GDM1 (cell line): ENCODE measurements around the gene LGALS7B.
"Not testable (repeated sequence)": the region's sequence is repeated elsewhere in the genome, so short reads cannot be mapped to it uniquely, and the experiment has no call there.

Experiments used
- DNase-seq: peaks from one replicate; lab custom pipeline; 2025; lab: John Stamatoyannopoulos, UW

The LGALS7B gene

DNA sequence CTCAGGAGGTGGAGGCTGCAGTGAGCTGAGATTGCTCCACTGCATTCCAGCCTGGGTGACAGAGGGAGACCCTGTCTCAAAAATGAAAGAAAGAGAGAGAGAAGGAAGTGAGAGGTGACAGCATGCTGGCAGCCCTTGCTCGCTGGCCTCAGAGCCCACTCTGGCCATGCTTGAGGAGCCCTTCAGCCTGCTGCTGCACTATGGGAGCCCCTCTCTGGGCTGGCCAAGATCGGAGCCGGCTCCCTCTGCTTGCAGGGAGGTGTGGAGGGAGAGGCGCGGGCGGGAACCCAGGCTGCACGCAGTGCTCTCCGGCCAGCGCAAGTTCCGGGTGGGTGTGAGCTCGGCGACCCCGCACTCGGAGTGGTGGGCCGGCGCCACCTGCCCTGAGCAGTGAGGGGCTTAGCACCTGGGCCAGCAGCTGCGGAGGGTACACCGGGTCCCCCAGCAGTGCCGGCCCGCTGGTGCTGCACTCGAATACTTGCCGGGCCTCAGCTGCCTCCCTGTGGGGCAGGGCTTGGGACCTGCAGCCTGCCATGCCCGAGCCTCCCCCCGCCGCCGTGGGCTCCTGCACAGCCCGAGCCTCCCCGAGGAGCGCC, 32.3 kb downstream of the LGALS7B start:
- not testable (repeated sequence) for DNase-seq

DNA sequence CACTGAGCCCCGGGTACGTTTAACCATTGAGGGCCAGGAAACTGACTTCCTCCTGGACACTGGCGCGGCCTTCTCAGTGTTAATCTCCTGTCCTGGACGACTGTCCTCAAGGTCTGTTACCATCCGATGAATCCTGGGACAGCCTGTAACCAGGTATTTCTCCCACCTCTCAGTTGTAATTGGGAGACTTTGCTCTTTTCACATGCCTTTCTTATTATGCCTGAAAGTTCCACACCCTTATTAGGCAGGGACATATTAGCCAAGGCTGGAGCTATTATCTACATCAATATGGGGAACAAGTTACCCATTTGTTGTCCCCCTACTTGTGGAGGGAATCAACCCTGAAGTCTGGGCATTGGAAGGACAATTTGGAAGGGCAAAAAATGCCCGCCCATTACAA, 36.9 kb downstream of the LGALS7B start:
- DNase-seq = not testable (repeated sequence)

DNA sequence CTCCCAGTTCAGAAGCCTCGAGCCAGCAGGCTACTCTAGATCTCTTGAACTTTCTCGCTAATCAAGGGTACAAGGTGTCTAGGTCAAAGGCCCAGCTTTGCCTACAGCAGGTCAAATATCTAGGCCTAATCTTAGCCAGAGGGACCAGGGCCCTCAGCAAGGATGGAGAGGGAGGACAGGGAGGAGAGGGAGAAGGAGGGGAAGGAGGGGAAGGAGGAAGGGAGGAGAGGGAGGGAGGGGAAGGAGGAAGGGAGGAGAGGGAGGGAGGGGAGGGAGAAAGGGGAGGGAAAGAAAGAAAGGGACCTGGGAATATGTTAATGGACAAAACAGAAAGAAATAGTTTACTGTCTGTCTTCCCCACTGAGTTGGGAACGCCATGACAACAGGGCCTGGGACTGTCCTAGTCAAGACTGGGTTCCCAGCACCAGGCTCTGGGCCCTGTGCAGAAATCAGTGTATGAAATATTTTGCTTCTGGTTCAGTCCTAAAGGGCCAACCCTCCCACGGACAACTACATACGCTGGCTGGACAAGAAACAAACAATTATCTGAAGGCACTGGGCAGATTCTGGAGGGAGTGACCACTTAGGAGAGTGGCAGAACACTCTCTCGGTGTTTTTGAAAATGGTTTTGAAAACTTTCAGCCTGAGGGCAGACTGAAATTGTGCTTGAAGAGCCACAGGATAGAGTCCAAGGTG, 38.0 kb downstream of the LGALS7B start:
- no peak for DNase-seq

DNA sequence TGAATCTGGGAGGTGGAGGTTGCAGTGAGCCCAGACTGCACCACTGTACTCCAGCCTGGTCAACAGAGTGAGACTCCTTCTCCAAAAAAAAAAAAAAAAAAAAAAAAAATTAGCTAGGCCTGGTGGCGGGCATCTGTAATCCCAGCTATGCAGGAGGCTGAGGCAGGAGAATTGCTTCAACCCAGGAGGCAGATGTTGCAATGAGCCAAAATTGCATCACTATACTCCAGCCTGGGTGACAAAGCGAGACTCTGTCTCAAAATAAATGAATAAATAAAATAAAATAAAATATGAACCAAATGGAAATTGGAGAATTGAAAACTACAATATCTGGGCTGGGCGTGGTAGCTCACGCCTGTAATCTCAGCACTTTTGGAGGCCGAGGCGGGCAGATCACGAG, 40.2 kb downstream of the LGALS7B start:
- DNase-seq = not testable (repeated sequence)

DNA sequence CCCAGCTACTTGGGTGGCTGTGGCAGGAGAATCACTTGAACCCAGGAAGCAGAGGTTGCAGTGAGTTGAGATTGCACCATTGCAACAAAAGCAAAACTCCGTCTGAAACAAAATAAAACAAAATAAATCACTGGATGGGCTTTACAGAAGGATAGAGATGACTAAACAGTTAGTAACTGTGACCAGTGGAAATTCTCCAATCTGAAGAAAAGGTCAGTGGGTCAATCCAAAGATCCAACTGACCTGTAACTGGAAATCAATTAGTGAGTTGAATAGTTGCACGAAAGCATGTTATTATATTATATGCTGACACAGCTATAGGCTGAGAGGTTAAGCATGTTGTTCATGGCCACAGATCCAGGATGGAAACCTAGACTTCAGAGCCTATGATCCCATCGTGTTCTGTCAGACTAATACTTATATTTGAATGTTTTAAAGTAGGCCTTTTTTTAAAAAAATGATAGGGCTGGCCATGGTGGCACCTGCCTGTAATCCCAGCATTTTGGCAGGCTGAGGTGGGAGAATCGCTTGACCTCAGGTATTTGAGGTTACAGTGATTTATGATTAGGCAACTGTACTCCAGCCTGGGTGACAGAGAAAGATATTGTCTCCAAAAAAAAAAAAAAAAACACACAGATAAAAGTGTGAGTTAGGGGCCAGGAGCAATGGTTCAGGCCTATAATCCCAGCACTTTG, 41.2 kb downstream of the LGALS7B start:
- DNase-seq = no peak

DNA sequence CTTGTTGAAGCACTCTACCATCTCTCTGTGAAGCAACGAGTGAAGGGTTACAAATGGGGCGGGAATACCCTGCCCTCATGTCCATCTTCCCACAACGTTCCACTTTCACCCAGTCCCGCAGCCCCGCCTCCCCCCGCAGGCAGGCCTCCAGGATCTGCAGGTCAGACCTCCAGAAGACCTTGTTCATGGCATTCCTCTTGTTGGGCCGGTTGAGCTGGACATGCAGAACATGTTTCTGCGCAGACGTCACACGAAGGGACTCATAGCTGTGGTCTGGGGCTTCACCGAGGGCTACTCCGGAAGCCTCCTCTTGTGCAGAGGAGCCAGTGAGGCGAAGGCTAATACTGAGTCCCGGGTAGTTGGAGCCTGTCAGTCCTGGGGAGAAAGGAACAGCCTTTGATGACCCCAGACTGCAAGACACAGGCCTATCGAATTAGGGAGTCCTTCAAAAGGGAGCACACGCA, 42.2 kb downstream of the LGALS7B start:
- no peak for DNase-seq

DNA sequence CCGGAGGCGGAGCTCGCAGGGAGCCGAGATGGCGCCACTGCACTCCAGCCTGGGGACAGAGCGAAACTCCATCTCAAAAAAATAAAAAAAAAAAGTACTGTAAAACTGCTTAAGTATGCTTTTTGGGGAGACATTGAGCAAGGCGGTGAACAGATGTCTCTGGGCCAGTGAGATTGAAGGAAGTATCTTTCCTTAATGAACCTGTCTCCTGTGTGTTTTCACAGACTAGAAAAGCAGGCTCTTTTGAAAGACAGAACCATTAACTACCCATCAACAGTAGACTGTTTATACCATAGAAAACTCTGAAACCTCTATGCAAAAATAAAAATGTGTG, 44.1 kb downstream of the LGALS7B start:
- DNase-seq = no peak

DNA sequence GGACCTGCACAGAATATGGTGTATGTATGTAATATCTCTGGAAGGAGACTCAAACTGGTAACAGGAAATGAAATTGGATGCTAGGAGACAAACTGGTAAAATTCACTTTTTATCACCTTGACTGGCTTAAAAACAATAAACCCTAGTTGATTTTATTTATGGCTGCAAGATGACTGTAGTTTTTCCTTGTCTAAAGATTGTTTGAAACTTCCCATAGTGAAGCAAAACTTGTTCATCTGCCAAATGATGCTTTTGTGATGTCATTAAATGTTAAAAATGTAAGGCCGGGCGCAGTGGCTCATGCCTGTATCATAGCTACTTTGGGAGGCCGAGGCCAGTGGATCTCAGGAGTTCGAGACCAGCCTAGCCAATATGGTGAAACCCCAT, 45.1 kb downstream of the LGALS7B start:
- DNase-seq = no peak

DNA sequence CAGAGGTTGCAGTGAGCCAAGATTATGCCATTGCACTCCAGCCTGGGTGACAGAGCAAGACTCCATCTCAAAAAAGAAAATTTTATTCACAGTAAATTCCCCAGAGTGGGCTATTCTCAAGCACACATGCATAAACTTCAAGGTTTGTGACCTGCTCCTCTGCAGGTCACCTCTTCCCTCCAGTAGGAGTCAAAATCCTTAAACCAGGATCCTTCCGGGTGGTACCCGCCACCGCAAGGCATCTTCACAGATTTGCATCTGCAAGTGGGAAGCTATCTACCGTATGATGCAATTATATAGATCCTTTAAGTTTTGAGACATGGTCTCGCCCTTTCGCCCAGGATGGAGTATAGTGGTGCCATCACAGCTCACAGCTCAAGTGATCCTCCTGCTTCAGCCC, 45.6 kb downstream of the LGALS7B start:
- DNase-seq = no peak

DNA sequence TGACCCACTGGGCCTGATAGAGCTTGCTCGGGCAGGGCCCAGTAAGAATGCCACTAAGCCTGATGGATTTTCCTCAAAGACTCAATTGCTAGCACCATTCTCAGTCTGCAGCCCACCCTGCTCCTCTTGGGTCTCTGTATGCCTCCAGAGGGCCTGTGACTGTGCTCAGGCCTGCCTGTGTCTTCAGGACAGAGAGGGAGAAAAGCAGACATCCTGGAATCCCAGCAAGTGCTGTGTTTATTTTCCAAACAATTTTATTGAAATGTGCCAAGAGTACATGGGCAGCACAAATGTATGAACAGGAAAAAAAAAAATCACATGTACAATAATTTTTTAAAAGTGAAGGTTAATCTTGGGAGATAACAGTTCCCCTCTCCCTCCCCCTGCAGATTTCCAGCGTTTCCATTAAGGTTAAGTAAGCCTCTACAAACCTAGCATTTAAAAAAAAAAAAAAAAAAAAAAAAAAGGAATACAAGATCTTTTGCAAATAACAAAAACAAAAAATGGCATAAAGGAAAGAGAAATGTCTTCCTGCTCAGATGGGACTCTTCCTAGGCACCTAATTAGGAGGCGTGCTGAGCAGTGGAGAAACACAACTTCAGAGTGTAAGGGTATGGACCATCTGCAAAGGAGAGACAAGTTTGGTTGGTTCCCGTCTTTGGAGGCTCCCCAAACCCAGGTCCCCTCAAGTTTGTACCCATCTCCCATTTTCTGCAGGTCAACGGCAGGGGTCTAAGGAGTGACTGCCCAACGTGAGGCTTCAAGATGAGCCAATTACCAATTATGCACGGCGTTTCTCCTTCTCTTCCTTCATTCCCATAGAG, 47.4 kb downstream of the LGALS7B start:
- DNase-seq = no peak

DNA sequence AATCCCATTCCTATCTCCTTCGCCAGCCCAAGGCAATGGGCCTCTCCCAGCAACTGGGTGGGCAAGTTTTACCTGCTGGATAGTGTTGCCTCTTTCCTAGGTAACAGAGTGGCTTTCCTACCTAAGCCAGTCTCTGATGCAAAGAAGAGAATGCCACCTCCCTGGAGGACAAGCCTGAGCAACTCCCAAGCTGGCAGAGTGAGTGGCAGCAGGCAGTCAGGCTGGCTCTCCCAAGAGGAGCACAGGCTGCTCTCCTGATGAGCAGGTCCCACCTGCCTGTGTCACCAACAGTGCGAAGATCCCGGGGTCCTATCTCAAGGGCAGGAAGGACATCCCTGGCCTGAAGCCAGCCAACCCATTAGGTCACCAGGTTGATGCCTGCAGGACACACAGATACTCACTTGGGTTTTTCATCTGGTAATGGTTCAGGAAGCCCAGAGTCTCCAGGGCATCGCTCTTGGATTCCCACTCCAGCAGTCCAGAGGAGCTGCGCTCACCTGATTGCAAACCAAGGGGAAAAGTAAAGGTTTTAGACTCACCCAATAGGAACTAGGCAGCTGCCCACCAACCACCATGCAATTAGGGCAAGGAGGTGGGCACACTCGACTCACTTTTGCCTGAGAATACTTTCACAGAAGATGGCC, 48.1 kb downstream of the LGALS7B start:
- no peak for DNase-seq

DNA sequence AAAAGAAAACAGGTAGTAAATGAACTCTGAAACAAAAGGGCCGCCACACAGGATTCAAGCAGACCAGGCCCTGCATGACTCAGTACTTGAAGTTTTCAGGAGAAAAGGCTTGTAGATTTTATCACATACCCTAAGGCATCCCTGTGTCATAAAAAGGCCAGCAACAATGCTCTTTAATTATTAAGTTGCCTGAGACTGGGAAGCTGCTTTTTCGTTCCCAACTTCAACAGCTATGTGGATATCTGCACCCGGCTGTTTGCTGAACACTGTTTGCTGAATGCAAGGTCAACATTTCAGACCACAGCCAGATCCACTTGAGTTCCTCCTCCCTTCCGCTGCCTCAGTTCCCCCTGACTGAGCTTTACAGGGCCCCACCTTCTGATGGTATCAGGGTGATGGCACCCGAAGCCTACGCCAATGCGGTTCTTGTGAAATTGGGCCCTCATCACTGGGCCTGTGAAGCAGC, 48.7 kb downstream of the LGALS7B start:
- no peak for DNase-seq

DNA sequence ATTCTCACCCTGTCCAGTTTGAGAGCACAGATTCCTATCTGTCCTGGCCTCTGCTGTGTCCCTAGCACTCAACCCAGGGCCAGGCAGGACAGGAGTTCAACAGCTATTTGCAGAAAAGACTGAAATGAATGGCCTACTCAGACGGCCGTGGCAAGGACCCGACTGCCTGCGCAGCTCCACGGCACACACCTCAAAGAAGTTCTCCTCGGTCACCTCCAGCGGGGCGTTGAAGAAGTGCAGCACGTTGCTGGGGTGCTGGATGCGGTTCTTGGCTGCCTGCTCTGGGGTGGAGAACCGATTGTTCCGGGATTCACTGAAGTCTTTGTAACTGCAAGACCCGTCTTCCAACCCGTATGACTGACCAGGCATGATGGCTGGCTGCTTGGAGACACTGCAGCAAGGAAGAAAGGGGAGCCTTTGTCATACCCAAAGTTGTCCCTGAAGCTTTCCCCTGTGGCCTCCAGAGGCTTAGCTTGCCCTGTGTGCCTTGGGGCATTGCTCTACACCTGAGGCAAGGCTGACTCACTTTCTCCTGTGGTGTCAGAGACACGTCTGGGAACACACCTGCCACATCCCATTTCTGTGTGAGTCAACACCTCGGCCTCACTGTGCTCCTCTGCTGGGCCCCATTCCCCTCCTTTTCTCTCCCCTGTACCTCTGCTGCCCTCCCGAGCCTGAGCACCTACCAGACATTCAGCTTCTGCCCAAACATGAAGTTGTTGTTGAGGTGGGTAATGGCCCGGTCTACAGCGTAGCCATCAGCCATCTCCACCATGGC, 49.4 kb downstream of the LGALS7B start:
- no peak for DNase-seq

DNA sequence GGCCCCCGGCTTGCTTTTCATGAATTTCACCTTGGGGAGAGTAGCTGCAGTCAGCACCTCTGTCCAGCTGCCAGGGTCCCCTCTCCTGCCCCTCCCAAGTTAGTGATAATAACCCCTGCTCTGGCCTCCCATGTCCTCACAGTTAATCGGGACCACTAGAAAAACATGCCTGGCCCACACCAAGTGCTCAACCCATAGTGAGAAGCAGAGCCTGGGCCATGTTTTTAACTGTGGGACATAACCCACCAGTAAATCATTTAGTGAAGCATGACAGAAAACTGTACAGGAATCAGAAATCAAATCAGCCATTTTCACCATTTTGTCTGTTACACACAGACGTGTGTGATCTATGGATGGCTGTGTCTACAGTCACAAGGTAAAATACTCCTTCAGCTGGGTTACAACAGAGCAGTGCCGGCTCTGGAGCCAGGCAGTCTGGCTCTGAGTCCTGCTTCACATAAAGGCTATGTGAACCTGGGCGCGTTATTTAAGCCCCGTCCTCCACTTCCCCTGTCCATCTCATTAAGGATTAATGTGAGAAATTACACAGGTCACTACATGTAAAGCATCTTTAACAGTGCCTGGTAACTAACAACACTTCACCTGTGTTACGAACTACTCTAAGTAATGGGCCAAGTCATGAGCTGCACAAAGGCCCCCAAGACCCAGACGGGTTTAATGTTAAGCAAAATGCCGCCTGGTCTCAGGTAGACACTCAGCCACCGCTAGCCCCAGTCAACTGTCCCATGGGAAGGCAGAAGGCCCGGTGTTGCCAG, 50.2 kb downstream of the LGALS7B start:
- no peak for DNase-seq

DNA sequence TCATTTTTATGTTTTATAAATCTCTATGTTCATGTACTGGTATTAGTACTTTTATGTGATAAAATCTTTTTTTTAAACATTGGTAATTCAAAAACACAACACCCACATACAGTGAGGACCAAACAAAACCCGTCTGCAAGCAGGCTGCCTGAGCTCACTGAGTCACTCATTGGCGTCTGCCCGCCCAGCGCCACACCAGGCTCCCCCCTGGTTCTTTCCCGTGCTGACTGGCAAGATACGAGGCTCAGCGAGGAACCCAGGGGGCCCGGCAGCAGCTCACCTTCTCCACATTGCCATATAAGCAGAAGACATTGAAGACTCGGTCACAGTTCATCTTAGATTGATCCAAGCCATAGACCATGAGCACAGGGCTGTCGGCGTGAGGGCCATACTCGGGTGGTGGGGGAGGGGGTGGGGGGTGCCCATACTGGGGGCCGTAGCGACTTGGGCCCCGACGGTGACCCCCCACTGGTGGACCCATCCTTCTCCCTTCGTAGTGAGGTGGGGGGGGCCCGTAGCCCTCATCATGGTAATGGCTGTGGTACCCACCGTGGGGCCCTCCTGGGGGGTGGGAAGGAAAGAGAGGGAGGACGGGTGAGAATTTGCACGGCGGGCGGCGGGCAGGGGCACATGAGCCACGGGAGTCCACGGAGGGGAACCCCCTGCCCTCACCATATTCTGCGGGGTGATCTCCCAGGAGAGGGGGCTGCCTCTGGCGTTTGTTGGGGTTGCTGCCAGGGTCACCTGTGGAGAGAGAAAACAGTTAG, 51.0 kb downstream of the LGALS7B start:
- no peak for DNase-seq

DNA sequence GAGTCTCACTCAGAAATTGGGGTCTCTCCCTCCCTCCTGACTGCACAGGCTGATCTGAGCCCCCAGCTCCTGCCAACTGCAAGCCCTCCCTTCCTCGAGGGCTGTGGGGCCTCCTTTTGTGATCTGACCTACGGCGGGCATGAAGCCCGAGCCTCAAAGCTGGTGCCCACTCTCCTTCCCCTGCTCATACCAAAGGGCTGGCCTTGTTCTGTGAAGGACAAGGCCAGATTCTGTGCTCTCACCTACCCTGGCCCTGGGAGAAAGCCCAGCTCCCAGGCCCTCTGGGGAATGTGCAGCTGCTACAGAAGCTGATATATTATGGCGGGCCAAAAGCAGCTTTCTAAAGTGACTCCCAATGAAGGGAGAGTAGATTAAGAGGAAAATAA, 51.6 kb downstream of the LGALS7B start:
- DNase-seq = no peak
